Tibial artery (tissue), 4 donors: ENCODE results near the gene ABI2.
"Not testable (repeated sequence)": the region's sequence is repeated elsewhere in the genome, so short reads cannot be mapped to it uniquely, and the experiment has no call there.

Experiments
- DNase-seq, 2 donors: peaks; one replicate each; pipeline ENCODE4 v3.0.0-alpha.2; 2019
- H3K27ac ChIP-seq, 2 donors: fragments of 200-600 bp; sonication (generic) in 1 of 2; 1 replicate in 1 of 2; 2 replicates in 1 of 2; pipeline ENCODE4 v1.5.1; 2018 to 2019; ENCODE audit warnings: mild to moderate bottlenecking in 1 of 2
- H3K27me3 ChIP-seq, 2 donors: fragments of 200-600 bp; sonication (generic) in 1 of 2; one replicate each; pipeline versions ENCODE4 v1.5.1 to v1.6.0; 2016 to 2019
- H3K36me3 ChIP-seq, 3 donors: fragments of 200-600 bp; sonication (generic) in 2 of 3; one replicate each; pipeline ENCODE4 v1.5.1; 2016 to 2019; ENCODE audit warnings: mild to moderate bottlenecking in 2 of 3
- H3K4me1 ChIP-seq, 4 donors: fragments of 200-600 bp; sonication (generic) in 2 of 4; 1 replicate in 3 of 4; 2 replicates in 1 of 4; pipeline ENCODE4 v1.5.1; 2016 to 2019
- H3K4me3 ChIP-seq, 2 donors: fragments of 200-600 bp; sonication (generic) in 1 of 2; 1 replicate in 1 of 2; 2 replicates in 1 of 2; pipeline ENCODE4 v1.5.1; 2018 to 2019; ENCODE audit warnings: mild to moderate bottlenecking in 2 of 2
- H3K9me3 ChIP-seq, 3 donors: fragments of 200-600 bp; sonication (generic) in 1 of 3; one replicate each; pipeline ENCODE4 v1.5.1; 2016 to 2019
- CTCF ChIP-seq, 2 experiments: fragments of 200-600 bp in 1 of 2; fragments of 450-650 bp in 1 of 2; IDR thresholded peaks; one replicate each; pipeline ENCODE4 v1.5.1; 2017 to 2019; ENCODE audit warnings: antibody characterized with exemption in 2 of 2, mild to moderate bottlenecking in 1 of 2, moderate library complexity in 1 of 2
- intact Hi-C: fragments of 100-400 bp; cut with DNase I; formaldehyde crosslinking; loops from one replicate; pipeline ENCODE4 v1.15.0; 2023; ENCODE audit warnings: low total_unique reads

The ABI2 gene

GRCh38 chr2:203330434-203330833, 2.2 kb downstream of the ABI2 start:
- peaks cover 0 to 27% (median 10%) of the 10 kb centered on the region in 4 donors for H3K4me1 ChIP-seq
- no peaks in the 10 kb centered on the region for H3K36me3 ChIP-seq
- intact Hi-C loops, result no loop called here
- H3K4me3 ChIP-seq, result no peak overlapping the region
- no peak for TF ChIP-seq CTCF (IDR thresholded peaks at IDR 0.05)
- no peak for DNase-seq
- H3K27ac ChIP-seq, result no peak overlapping the region
- H3K9me3 ChIP-seq, result no peaks in the 10 kb centered on the region
- no peaks in the 10 kb centered on the region for H3K27me3 ChIP-seq

- DNase-seq, result no peak
- intact Hi-C loops, result no loop called here
- Histone ChIP-seq H3K4me3 (no peak overlapping the region), H3K4me1 (peaks cover 0 to 20% (median 14%) of the 10 kb centered on the region in 4 donors), H3K9me3 (no peaks in the 10 kb centered on the region), H3K27me3 (no peaks in the 10 kb centered on the region), H3K36me3 (no peaks in the 10 kb centered on the region), H3K27ac (no peak overlapping the region)
- TF ChIP-seq CTCF (IDR thresholded peaks at IDR 0.05), result no peak
These were observed 10.1 kb downstream of the ABI2 start for GRCh38 chr2:203338322-203338721.

GRCh38 chr2:203340791-203341487, 12.7 kb downstream of the ABI2 start:
- no peaks in the 10 kb centered on the region for H3K9me3 ChIP-seq
- no peak for DNase-seq
- peaks cover 0 to 20% (median 14%) of the 10 kb centered on the region in 4 donors for H3K4me1 ChIP-seq
- TF ChIP-seq CTCF (IDR thresholded peaks at IDR 0.05), result no peak
- peaks cover 4 to 8% (median 6%) of the 10 kb centered on the region in 3 donors for H3K36me3 ChIP-seq
- H3K27ac ChIP-seq, result peak overlapping the region; percentile 7 to 17
- H3K27me3 ChIP-seq, result no peaks in the 10 kb centered on the region
- no peak overlapping the region for H3K4me3 ChIP-seq
- intact Hi-C loops, result no loop called here

- Histone ChIP-seq H3K4me1 (peaks cover 0 to 20% (median 14%) of the 10 kb centered on the region in 4 donors), H3K27ac (no peak overlapping the region), H3K4me3 (no peak overlapping the region), H3K36me3 (peaks cover 4 to 8% (median 6%) of the 10 kb centered on the region in 3 donors), H3K9me3 (no peaks in the 10 kb centered on the region), H3K27me3 (no peaks in the 10 kb centered on the region)
- no peak for TF ChIP-seq CTCF (IDR thresholded peaks at IDR 0.05)
- no peak for DNase-seq
- intact Hi-C loops, result no loop called here
These were observed 13.6 kb downstream of the ABI2 start for GRCh38 chr2:203341741-203342310.

- H3K9me3 ChIP-seq, intact Hi-C loops, H3K4me3 ChIP-seq, DNase-seq, H3K27ac ChIP-seq, H3K27me3 ChIP-seq, H3K36me3 ChIP-seq: not testable (repeated sequence)
- H3K4me1 ChIP-seq, result peaks cover 0 to 20% (median 14%) of the 10 kb centered on the region in 4 donors
These were observed 14.2 kb downstream of the ABI2 start for GRCh38 chr2:203342374-203342773.

GRCh38 chr2:203344667-203345066, 16.5 kb downstream of the ABI2 start:
- intact Hi-C loops, result no loop called here
- no peaks in the 10 kb centered on the region for H3K9me3 ChIP-seq
- peaks cover 4 to 8% (median 6%) of the 10 kb centered on the region in 3 donors for H3K36me3 ChIP-seq
- H3K27ac ChIP-seq, result no peak overlapping the region
- DNase-seq, result no peak
- no peak for TF ChIP-seq CTCF (IDR thresholded peaks at IDR 0.05)
- H3K4me1 ChIP-seq, result peaks cover 0 to 19% (median 12%) of the 10 kb centered on the region in 4 donors
- H3K27me3 ChIP-seq, result no peaks in the 10 kb centered on the region
- H3K4me3 ChIP-seq, result no peak overlapping the region
